Activated T-helper 1 cell treated with Interleukin-2 at 50 U/mL for 16 hours (primary cell): ENCODE measurements around the gene GTPBP2.
"Not testable (repeated sequence)": the region's sequence is repeated elsewhere in the genome, so short reads cannot be mapped to it uniquely, and the experiment has no call there.

ENCODE experiments used
- DNase-seq: peaks from one replicate; pipeline ENCODE4 v3.0.0-alpha.2; 2020; ENCODE audit warnings: low read depth

GTPBP2 gene

GRCh38 chr6:43657221-43657802 lies 28.2 kb upstream of the GTPBP2 start:
- no peak for DNase-seq

DNA sequence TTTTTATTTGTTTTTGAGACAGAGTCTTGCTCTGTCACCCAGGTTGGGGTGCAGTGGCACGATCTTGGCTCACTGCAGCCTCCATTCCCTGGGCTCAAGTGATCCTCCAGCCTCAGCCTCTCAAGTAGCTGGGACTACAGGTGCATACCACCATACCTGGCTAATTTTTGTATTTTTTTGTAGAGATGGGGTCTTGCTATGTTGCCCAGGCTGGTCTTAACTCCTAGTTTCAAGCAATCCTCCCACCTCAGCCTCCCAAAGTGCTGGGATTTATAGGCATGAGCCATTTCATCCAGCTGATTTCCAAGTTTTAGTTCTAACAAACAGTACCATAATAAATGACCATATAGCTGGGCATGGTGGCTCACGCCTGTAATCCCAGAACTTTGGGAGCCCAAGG lies 23.8 kb upstream of the GTPBP2 start:
- DNase-seq = not testable (repeated sequence)

DNA sequence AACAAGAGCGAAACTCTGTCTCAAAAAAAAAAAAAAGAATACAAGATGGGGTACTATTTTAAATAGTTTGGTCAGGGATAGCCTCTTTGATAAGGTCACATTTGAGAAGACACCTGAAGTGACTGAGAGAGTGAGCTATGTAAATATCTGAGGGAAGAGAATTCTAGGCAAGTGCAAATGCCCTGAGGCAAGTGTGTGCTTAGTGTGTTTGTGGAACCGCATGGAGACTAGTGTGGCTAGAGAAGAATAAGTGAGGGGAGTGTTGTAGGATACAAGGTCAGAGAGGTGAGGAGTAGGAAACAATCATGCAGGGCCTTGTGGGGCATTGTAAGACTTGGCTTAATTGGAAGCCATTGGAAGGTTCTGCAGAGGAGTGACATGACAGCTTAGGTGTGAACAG lies 19.2 kb upstream of the GTPBP2 start:
- no peak for DNase-seq

GRCh38 chr6:43647613-43648012 lies 18.5 kb upstream of the GTPBP2 start:
- no peak for DNase-seq

- DNase-seq = no peak
These were observed 16.5 kb upstream of the GTPBP2 start for GRCh38 chr6:43645613-43645964.

- DNase-seq = peak; percentile 33
These were observed 16.0 kb upstream of the GTPBP2 start, which contains the start of gene RSPH9 for GRCh38 chr6:43644940-43645612. TSS of gene RSPH9 (plus strand) at chr6:43645036. CDS start at chr6:43645099, 63 bp downstream.

GRCh38 chr6:43639984-43640800 lies 11.1 kb upstream of the GTPBP2 start:
- DNase-seq = no peak

GRCh38 chr6:43636308-43636659 lies 7.2 kb upstream of the GTPBP2 start:
- DNase-seq = no peak

DNA sequence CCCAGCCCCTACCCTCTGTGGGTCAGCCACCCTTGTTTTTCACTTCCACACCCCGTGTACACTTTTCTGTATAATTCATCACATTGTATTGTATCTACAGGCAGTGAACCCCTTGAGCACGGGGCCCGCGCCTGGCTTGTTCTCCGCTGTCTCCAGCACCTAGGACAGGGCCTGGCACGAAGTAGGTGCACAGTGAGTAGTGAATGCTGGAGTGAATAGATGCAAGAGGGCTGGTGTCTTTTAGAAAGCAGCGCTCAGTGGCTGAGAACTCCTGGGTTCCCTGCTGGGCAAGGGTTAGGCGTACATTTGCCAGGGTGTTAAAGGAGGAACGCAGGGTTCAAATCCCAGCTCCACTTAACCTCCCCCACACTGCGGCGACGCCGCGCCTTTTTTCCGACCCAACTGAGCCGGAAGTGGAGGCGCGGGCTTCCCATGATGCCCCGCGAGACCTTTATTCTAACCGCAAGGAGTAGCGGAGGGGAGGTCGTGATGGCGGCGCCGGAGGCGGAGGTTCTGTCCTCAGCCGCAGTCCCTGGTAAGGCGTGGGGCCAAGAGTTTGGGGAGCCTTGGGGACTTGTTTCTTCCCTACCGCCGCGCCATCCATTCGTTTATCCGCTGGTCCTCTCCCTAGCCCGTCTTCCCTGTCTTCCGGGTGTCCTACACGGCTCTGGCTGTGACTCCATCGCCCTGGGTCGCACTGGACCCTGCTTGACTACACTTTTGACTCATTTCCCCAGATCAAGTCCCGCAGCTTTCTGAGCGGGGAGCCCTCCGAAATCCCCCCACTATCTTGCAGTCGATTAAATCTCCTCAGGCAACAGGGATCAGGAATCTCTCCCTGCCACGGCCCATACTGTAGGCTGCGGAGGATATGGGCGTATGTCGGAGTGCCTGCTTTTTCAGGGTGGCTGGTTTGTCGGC lies 6.6 kb upstream of the GTPBP2 start, which contains the start of gene MAD2L1BP:
Gene MAD2L1BP, plus strand, starts transcription at position 454 of the 921 bp plus-strand sequence. Its CDS starts 36 bp downstream, at position 490.
- peak; percentile 79 for DNase-seq

DNA sequence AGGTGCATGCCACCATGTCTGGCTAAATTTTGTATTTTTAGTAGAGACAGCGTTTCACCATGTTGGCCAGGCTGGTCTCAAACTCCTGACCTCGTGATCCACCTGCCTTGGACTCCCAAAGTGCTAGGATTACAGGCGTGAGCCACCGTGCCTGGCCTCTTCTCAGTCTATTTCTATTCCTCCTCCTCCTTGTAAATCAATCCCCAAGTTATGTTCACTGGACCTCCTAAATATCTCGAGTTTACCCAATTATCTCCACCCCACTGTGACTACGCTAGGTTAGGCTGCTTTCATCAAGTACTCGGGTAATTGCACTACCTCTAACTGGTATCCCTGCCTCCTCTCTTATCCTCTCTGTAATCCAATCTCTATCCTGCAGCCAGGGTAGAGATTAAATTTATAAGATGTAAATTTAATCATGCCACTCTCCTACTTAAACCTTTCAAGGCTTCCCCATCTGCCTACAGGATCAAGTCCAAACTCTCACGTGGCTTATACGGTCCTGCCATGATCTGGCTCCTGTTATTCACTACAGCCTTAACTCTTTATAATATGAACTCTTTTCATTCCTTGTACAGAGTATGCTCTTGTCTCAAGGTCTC lies 5.7 kb upstream of the GTPBP2 start:
- DNase-seq = no peak

- DNase-seq = not testable (repeated sequence)
These were observed 3.9 kb upstream of the GTPBP2 start for GRCh38 chr6:43633002-43633401.

GRCh38 chr6:43630980-43631619 lies 2.0 kb upstream of the GTPBP2 start:
- no peak for DNase-seq

GRCh38 chr6:43629505-43630300 lies 639 bp upstream of the GTPBP2 start:
- peak; percentile 70 for DNase-seq

DNA sequence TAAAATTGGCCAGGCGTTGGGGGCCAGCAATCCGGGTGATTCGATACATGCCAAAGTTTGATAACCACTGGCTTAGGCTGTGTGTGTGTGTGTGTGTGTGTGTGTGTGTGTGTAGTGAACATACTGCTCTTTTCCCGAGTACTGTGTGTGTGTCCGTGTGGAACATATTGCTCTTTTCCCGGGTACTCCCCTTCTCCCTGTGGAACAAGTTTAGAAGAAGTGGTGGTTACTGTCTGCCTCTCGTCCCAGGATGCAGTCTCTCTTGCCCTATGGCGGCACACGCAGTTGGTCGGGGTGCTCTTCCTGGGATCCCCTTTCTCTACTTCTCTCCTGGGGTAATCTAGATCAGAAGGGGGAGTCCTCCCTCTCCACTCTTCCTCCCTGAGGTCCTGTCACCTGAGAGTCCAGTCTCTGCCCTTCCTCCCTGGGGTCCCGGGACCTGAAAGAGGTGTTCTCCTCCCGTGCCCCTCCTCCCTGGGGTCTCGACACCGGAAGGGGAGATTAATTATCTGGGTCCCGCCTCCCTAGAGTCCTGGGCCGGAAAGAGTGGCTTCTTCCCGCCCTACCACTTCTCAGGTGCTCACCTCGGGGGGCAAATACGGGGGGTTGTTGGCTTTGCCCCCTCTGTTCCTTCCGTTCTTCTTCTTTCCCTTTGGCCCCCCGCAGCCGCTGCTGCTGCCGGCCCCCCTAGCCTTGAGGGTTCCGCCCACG lies 516 bp downstream of the GTPBP2 start:
- peak; percentile 31 for DNase-seq

GRCh38 chr6:43627008-43627825 lies 1.8 kb downstream of the GTPBP2 start:
- no peak for DNase-seq

- no peak for DNase-seq
These were observed 3.6 kb downstream of the GTPBP2 start for GRCh38 chr6:43625393-43625992.

DNA sequence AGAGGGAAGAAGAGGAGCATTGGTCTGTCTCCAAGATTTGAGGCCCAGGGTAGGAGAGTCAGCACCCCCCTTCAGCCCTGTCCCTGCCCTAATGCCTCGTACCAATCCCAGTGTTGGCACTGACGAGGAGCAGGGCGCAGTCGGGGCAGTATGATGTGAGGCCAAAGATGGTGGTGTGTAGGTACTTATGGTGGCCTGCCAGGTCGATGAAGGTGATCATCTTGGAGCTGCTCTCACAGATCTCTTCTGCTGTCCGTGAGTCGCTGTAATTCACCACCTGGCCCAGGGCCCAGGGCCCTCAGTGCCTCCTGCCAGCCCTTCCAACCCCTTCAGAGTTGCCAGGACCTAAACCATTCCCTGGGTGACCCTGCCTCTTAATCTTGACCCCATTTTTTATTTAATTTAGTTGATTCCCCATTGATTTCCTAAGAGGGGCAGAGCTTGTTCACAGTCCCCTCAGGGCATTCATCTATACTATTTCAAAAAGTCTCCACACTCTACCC lies 4.2 kb downstream of the GTPBP2 start:
- DNase-seq = no peak
